ENCODE results near the gene TCP10L.
"Not testable (repeated sequence)": the region's sequence is repeated elsewhere in the genome, so short reads cannot be mapped to it uniquely, and the experiment has no call there.

The TCP10L gene

DNA sequence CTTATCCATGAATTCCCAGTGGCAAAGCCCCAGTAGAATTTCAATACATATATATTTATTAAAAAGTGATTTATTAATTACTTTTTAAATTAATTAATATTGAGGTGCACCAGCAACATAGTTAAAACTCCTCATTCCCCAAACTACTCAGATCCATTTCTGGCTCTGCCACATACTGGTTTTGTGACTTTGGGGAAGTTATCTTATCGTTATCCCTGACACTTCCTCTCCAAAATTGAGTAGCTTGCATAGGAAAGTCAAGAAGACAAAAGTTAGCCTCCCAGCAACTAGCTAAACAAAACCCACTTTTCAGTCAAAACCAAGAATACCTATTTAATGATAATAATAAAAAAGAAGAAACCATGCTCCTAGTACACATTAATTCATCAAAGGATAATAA is 35.9 kb downstream of the TCP10L start:
- DNase-seq, result no peak

DNA sequence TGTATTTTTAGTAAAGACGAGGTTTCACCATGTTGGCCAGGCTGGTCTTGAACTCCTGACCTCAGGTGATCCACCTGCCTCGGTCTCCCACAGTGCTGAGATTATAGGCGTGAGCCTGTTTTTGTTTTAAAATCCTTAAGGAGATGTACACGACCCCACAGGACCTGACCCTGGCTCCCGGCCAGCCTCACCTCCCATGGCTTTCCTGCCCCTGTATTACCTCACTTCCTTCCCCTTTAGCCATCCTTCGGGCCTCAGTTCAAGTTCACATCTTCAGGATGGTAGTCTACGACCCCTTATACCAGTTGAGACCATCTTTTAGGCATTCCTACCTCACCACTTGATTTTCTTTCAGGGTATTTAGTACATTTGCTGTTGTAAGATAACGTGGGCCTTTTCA is 36.3 kb downstream of the TCP10L start:
- no peak for DNase-seq

DNA sequence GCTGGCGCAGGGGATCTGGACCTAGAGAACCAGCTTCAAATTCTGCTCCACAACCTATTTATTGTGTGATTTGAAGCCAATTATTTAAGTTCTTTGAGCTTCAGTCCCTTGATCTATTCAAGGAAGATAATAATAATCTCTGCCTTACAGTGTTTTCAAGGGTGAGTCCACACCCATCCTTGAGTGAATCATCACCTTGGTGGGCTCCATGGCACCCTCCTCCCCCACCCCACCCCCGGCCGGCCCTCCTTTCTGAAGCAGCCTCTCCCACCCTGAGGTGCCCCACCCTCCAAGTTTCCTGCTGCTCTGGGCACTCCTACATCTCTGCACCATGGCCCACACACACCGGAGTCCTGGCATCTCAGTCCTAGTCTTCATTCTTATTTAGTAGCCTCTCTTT is 38.3 kb downstream of the TCP10L start:
- no peak for DNase-seq

GRCh38 chr21:32545948-32546441 is 39.3 kb downstream of the TCP10L start:
- DNase-seq, result no peak

DNA sequence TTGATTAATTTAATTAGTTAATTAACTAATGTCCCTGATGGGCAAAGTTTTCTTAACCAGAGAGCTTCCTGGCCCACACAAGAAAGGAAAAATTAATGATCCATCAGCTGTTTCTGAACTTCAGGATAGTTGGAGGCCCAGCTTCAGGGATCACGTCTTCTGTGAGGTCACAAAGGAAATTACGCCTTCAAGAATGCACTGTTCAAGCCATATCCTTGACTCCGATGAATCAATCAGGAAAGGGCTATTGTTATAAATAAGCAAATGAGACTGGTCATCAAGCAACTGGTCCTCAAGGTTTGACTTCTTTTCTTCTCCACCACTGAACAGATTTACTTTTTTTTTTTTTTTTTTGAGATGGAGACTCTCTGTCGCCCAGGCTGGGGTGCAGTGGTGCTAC is 40.6 kb downstream of the TCP10L start:
- DNase-seq, result no peak

- no peak for DNase-seq
Measured at GRCh38 chr21:32543975-32544374, 41.3 kb downstream of the TCP10L start.

GRCh38 chr21:32543056-32543455 is 42.3 kb downstream of the TCP10L start:
- not testable (repeated sequence) for DNase-seq

- no peak for DNase-seq
Measured at GRCh38 chr21:32539378-32539777, 45.9 kb downstream of the TCP10L start.

- no peak for DNase-seq
Measured at GRCh38 chr21:32538147-32538792, 47.1 kb downstream of the TCP10L start.

DNA sequence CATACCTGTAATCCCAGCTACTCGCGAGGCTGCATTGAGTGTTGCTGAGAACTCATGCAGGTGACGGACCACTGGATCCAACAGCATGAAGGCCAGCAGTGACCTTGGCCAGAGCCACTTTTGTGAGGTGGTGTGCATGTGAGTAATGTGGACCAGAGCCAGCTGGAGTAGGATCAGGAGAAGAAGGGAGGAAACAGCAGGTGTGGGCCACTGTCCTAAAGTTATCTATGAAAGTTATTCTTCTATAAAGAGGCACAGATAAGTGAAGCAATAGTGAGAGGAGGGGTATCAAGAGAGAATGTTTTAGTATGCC is 47.8 kb downstream of the TCP10L start:
- no peak for DNase-seq

DNA sequence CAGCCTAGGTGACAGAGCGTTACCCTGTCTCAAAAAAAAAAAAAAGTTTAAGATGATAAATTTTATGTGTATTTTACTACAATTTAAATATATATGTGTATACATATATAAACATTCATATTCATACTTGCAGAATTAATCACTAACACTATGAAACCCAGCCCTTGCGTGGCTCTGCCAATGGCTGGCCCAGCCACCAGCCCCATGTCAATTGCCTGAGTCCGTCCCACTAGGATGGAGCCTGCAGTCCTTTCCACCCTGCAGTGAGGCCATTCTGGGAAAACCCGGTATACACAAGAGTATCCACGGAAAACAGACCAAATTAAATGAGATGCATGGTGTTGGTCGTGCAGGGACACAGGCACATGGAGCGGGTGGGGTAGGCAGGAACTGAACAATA is 49.7 kb downstream of the TCP10L start:
- DNase-seq, result no peak

DNA sequence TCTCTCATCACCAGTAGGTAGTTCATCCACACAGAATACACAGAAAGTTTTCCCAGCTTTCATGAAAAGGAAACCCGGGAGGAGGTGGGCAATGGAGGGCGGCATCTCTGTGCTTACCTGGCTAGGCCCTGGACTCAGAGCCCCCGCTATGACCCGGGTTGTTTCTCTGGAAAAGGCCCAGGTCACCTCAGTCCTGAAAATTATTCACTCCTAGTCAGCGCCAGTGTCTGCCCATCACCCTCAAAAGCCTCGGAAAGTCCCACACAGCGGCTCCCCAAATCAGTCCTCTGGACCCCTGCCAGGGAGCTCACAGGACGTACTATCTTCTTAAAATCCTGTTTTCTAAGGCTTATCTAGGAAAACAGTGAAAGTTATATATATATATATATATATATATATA is 51.2 kb downstream of the TCP10L start:
- no peak for DNase-seq

DNA sequence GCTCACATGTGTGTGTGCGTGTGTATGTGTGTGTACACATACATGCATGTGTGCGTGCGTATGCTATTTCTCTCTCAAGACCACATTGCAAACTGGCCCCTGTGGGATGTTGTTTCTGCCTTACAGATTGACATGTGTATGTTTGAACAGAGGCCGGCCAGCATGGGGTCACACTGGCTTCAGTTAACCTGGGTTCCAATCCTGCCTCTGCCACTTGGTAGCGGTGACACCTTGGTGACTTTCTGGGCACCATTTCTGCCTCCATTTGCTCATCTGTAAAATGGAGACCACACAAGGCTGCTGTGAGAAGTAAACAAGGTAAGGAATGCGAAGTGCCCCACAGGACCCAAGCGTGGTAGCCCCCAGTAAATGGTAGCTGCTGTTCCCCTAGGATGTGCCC is 51.7 kb downstream of the TCP10L start:
- no peak for DNase-seq

GRCh38 chr21:32533053-32533452 is 52.3 kb downstream of the TCP10L start:
- DNase-seq, result no peak

DNA sequence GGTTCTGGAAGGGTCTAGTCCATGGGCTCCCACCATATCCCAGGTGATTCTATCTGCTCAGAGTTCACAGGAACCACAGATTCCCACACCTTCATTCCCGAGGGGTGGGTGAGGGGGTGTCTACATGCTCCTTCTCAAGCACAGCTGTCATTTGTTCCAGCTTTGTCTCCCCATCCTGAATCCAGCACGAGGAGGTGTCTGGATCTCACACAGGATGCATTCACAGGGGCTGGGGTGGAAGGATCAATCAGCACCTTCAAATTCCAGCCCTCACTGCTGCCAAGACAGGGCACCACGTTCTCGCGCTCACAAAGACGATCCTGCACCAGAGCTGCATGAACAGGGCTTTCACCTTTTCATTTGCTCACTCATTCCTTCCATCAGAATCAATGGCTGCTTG is 52.7 kb downstream of the TCP10L start:
- no peak for DNase-seq

- not testable (repeated sequence) for DNase-seq
Measured at GRCh38 chr21:32531561-32531960, 53.8 kb downstream of the TCP10L start.

DNA sequence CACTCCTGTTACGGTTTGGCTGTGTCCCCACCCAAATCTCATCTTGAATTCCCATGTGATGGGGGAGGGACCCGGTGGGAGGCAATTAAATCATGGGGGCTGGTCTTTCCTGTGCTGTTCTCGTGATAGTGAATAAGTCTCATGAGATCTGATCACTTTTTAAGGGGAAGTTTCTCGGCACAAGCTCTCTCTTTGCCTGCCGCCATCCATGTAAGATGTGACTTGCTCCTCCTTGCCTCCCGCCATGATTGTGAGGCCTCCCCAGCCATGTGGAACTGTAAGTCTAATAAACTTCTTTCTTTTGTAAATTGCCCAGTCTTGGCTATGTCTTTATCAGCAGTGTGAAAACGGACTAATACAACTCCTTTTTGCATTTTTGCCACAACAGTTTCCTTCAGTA is 54.5 kb downstream of the TCP10L start:
- not testable (repeated sequence) for DNase-seq

DNA sequence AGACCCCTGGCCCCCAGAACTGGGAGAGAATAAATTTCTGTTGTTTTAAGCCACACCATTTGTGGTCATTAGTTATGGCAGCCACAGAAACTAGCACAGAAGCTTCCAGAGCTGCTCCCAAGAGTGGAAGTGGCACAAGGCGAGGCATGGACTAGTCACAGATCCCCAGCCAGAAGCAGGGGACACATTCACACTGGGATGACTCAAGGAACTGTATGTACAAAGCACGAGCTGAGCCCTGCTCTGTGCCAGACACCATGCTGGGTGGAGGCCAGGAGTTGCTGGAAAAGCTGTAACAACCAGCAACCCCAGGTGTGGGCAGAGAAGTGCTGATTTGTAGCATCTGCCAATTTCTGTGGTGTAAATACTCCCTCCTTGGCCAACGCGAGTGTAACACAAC is 55.6 kb downstream of the TCP10L start:
- no peak for DNase-seq

- DNase-seq, result no peak
Measured at GRCh38 chr21:32525282-32525681, 60.0 kb downstream of the TCP10L start.

DNA sequence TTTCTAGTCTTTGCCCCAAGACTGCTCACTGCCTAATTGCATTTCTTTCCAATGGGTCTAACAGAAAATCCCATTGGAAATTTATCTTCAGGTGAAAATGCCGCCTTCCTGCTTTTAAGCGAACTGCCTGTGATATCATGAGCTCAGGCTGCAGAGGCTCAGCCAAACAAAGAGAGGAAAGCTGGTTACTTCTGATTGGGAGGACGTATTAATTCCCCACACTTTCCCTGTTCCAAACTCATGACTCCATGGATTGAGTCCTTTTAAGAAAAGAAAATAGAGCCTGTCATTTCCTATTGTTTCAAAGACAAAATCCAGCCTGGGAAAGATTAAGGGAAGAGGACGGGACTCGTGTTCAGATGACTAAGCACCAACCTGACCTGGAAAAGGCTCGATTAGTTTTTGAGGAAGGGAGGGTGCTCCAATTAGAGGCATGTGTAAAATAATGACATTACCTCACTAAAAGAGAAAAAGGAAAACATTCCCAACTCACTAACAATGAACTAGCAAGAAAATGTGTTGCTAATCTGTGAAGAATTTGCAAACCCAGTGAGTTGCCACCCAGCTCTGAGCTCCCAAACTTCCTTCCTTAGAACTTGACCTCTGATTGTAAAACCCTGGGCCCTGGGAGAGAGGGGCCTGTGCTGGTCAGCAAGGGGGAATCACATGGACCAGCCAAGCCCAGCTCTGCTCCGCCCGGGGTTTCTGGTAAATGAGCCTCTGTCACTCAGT is 61.2 kb downstream of the TCP10L start:
- no peak for DNase-seq

Measured in stimulated activated naive CD4-positive, alpha-beta T cell treated with Interleukin-2 at 50 U/mL for 16 hours (primary cell).